ENCODE results near the gene STRA8. TPM values are rescaled to one million over a fixed set of nuclear protein-coding genes. Genes with fewer than 3 reads are reported as not detected.

Gene STRA8
- total RNA-seq, 1 experiment from 2014 or later: not detected

- no TSS peak for BruUV-seq (replicated peaks)
- ChIA-PET POLR2A (interaction anchor here (1.3 kb wide), 1 partner anchor 9 kb away, joined by 3 read pairs; no protein-coding TSS in a partner anchor), CTCF (interaction anchor here (0.6 to 2.5 kb wide), 8 partner anchors 12 to 382 kb away, joined by 3 to 31 read pairs (median 3); no protein-coding TSS in a partner anchor)
- no peak for DNase-seq (ENCODE audit: unreplicated experiment)
- intact Hi-C loops (cut with micrococcal nuclease): no loop called here
- H3K4me3 Mint-ChIP-seq (ENCODE audit: unreplicated experiment): no peak overlapping the region
- TF ChIP-seq, protein P1, sequence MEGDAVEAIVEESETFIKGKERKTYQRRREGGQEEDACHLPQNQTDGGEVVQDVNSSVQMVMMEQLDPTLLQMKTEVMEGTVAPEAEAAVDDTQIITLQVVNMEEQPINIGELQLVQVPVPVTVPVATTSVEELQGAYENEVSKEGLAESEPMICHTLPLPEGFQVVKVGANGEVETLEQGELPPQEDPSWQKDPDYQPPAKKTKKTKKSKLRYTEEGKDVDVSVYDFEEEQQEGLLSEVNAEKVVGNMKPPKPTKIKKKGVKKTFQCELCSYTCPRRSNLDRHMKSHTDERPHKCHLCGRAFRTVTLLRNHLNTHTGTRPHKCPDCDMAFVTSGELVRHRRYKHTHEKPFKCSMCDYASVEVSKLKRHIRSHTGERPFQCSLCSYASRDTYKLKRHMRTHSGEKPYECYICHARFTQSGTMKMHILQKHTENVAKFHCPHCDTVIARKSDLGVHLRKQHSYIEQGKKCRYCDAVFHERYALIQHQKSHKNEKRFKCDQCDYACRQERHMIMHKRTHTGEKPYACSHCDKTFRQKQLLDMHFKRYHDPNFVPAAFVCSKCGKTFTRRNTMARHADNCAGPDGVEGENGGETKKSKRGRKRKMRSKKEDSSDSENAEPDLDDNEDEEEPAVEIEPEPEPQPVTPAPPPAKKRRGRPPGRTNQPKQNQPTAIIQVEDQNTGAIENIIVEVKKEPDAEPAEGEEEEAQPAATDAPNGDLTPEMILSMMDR (IDR thresholded peaks at IDR 0.05; ENCODE audit: unreplicated experiment): no peak
- peaks cover 22% of the 10 kb centered on the region for H3K27me3 Mint-ChIP-seq (ENCODE audit: insufficient read depth, unreplicated experiment)
- no peaks in the 10 kb centered on the region for H3K9me3 Mint-ChIP-seq (ENCODE audit: unreplicated experiment)
- H3K27ac Mint-ChIP-seq (ENCODE audit: low read depth, unreplicated experiment): no peak overlapping the region
- H3K36me3 Mint-ChIP-seq (ENCODE audit: insufficient read depth, unreplicated experiment): no peaks in the 10 kb centered on the region
- H3K4me1 Mint-ChIP-seq (ENCODE audit: insufficient read depth, unreplicated experiment): no peaks in the 10 kb centered on the region
Observed at GRCh38 chr7:135263321-135263970, 29.8 kb downstream of the STRA8 start.

DNA sequence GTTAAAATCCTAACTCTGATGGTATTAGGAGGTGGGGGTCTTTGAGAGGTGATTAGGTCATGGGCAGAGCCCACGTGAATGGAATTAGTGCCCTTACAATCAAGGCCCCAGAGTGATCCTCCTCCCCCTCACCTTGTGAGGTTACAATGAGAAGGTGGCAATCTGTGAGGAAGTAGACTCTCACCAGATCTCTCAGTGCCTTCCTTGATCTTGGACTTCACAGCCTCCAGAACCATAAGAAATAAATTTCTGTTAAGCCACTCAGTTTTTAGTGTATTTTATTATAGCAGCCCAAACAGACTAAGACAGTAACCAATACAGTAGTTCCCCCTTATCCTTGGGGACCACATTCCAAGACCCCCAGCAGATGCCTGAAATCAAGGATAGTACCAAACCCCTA is 32.0 kb downstream of the STRA8 start:
- TF ChIP-seq, protein P1 (IDR thresholded peaks at IDR 0.05; ENCODE audit: unreplicated experiment): no peak
- intact Hi-C loops (cut with micrococcal nuclease): no loop called here
- DNase-seq (ENCODE audit: unreplicated experiment): no peak
- Mint-ChIP-seq H3K4me3 (ENCODE audit: unreplicated experiment) (no peak overlapping the region), H3K9me3 (ENCODE audit: unreplicated experiment) (no peaks in the 10 kb centered on the region), H3K27ac (ENCODE audit: low read depth, unreplicated experiment) (no peak overlapping the region), H3K4me1 (ENCODE audit: insufficient read depth, unreplicated experiment) (no peaks in the 10 kb centered on the region), H3K36me3 (ENCODE audit: insufficient read depth, unreplicated experiment) (no peaks in the 10 kb centered on the region), H3K27me3 (ENCODE audit: insufficient read depth, unreplicated experiment) (peaks cover 23% of the 10 kb centered on the region)
- ChIA-PET POLR2A (no interaction called here), CTCF (no interaction called here)
- BruUV-seq (replicated peaks): no TSS peak

- H3K4me3 Mint-ChIP-seq (ENCODE audit: unreplicated experiment): no peak overlapping the region
- no peak for DNase-seq (ENCODE audit: unreplicated experiment)
- POLR2A ChIA-PET: no interaction called here
- H3K4me1 Mint-ChIP-seq (ENCODE audit: insufficient read depth, unreplicated experiment): no peaks in the 10 kb centered on the region
- no TSS peak for BruUV-seq (replicated peaks)
- no peaks in the 10 kb centered on the region for H3K9me3 Mint-ChIP-seq (ENCODE audit: unreplicated experiment)
- no peak overlapping the region for H3K27ac Mint-ChIP-seq (ENCODE audit: low read depth, unreplicated experiment)
- intact Hi-C loops (cut with micrococcal nuclease): loop anchor here (10.0 kb wide), 1 partner anchor 585 kb away; no protein-coding TSS in a partner anchor
- CTCF ChIA-PET: no interaction called here
- H3K36me3 Mint-ChIP-seq (ENCODE audit: insufficient read depth, unreplicated experiment): no peaks in the 10 kb centered on the region
- TF ChIP-seq, protein P1 (IDR thresholded peaks at IDR 0.05; ENCODE audit: unreplicated experiment): no peak
- peaks cover 23% of the 10 kb centered on the region for H3K27me3 Mint-ChIP-seq (ENCODE audit: insufficient read depth, unreplicated experiment)
Observed at GRCh38 chr7:135269921-135270320, 36.3 kb downstream of the STRA8 start.

DNA sequence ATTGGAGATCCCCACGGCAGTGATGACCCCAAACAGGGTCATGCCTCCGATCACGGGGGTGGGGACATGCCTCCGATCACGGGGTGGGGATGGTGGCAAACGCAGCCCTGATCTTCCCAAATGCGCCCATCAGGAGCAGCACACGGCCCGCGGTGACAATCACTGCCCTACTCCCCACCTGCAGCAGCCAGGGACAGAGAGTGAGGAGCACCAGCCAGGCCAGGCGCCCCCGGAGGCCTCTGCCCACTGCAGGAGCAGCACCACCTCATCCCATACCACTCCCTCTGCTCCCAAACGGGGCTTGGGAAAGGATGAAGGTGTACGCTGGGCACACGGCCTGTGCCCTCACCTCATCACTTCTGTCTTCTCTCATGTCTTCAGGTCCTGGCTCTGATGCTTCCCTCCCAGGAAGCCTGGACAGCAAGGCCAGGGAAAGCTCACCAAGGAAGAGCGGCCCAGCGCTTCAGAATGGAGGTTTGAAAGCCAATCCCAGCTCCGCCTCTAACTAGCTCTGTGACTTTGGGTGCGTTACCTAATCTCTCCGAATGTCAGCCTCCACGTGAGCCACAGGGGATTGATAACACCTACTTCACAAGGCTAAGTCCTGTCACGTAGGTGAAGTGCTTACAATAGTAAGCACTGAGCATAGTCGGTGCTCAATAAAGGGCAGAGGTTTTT is 37.1 kb downstream of the STRA8 start:
- H3K27ac Mint-ChIP-seq (ENCODE audit: low read depth, unreplicated experiment): no peak overlapping the region
- no TSS peak for BruUV-seq (replicated peaks)
- CTCF ChIA-PET: interaction anchor here (0.6 kb wide), 2 partner anchors 65 to 94 kb away, joined by 3 read pairs; no protein-coding TSS in a partner anchor

More for the DNA sequence above, 37.1 kb downstream of the STRA8 start:
- H3K4me1 Mint-ChIP-seq (ENCODE audit: insufficient read depth, unreplicated experiment): no peaks in the 10 kb centered on the region
- no peak for DNase-seq (ENCODE audit: unreplicated experiment)
- POLR2A ChIA-PET: no interaction called here
- no peaks in the 10 kb centered on the region for H3K36me3 Mint-ChIP-seq (ENCODE audit: insufficient read depth, unreplicated experiment)
- TF ChIP-seq, protein P1 (IDR thresholded peaks at IDR 0.05; ENCODE audit: unreplicated experiment): no peak
- no peak overlapping the region for H3K4me3 Mint-ChIP-seq (ENCODE audit: unreplicated experiment)
- H3K9me3 Mint-ChIP-seq (ENCODE audit: unreplicated experiment): no peaks in the 10 kb centered on the region
- intact Hi-C loops (cut with micrococcal nuclease): loop anchor here (10.0 kb wide), 1 partner anchor 586 kb away; no protein-coding TSS in a partner anchor
- H3K27me3 Mint-ChIP-seq (ENCODE audit: insufficient read depth, unreplicated experiment): peaks cover 23% of the 10 kb centered on the region
